HEK293 (cell line): ENCODE measurements around the gene CD276.

Source experiments
- EGR2 ChIP-seq: fragments of 450-650 bp; formaldehyde crosslinking; IDR thresholded peaks from 2 replicates; pipeline ENCODE4 v1.5.1; 2016; ENCODE audit warnings: low read depth, missing biosample characterization, missing genetic modification characterization
- HOXC10 ChIP-seq: sonication (generic); formaldehyde crosslinking; IDR thresholded peaks from 2 replicates; pipeline ENCODE4 v1.8.1; 2023; ENCODE audit warnings: mild to moderate bottlenecking, missing genetic modification reagents
- KLF17 ChIP-seq: fragments of 450-650 bp; formaldehyde crosslinking; IDR thresholded peaks from 2 replicates; pipeline ENCODE4 v1.5.1; 2016; ENCODE audit warnings: missing biosample characterization, missing genetic modification characterization
- PATZ1 ChIP-seq: fragments of 450-650 bp; formaldehyde crosslinking; IDR thresholded peaks from 2 replicates; pipeline ENCODE4 v1.5.1; 2016; ENCODE audit warnings: missing biosample characterization, missing genetic modification characterization
- PRDM2 ChIP-seq: fragments of 450-650 bp; formaldehyde crosslinking; IDR thresholded peaks from 2 replicates; pipeline ENCODE4 v1.5.1; 2016; ENCODE audit warnings: missing biosample characterization, missing genetic modification characterization, borderline replicate concordance
- SP3 ChIP-seq: fragments of 450-650 bp; formaldehyde crosslinking; IDR thresholded peaks from 2 replicates; pipeline ENCODE4 v1.5.1; 2016; ENCODE audit warnings: missing biosample characterization, missing genetic modification characterization
- TCF7L2 ChIP-seq: IDR thresholded peaks from 2 replicates; pipeline ENCODE4 v1.6.1; 2011; ENCODE audit warnings: low read depth, mild to moderate bottlenecking, inconsistent platforms, low read length, moderate library complexity, borderline replicate concordance
- ZBTB20 ChIP-seq: fragments of 450-650 bp; formaldehyde crosslinking; IDR thresholded peaks from 2 replicates; pipeline ENCODE4 v1.5.1; 2016; ENCODE audit warnings: missing biosample characterization, missing genetic modification characterization
- ZBTB48 ChIP-seq: fragments of 450-650 bp; formaldehyde crosslinking; IDR thresholded peaks from 2 replicates; pipeline ENCODE4 v1.5.1; 2016; ENCODE audit warnings: missing biosample characterization, missing genetic modification characterization
- ZBTB7A ChIP-seq: fragments of 450-650 bp; formaldehyde crosslinking; IDR thresholded peaks from 2 replicates; pipeline ENCODE4 v1.5.1; 2016; ENCODE audit warnings: low read depth, missing biosample characterization, missing genetic modification characterization
- ZFHX2 ChIP-seq: fragments of 450-650 bp; formaldehyde crosslinking; conservative IDR thresholded peaks from 2 replicates; pipeline ENCODE4 v1.5.1; 2016; ENCODE audit warnings: missing biosample characterization, missing genetic modification characterization
- ZNF169 ChIP-seq: fragments of 450-650 bp; formaldehyde crosslinking; IDR thresholded peaks from 2 replicates; pipeline ENCODE4 v1.5.1; 2016; ENCODE audit warnings: missing biosample characterization, missing genetic modification characterization
- ZNF214 ChIP-seq: fragments of 450-650 bp; formaldehyde crosslinking; IDR thresholded peaks from 2 replicates; pipeline ENCODE4 v1.5.1; 2017; ENCODE audit warnings: missing biosample characterization, mild to moderate bottlenecking, missing genetic modification characterization, borderline replicate concordance
- ZNF366 ChIP-seq: fragments of 450-650 bp; formaldehyde crosslinking; conservative IDR thresholded peaks from 2 replicates; pipeline ENCODE4 v1.5.1; 2016; ENCODE audit warnings: missing biosample characterization, missing genetic modification characterization
- ZNF398 ChIP-seq: fragments of 450-650 bp; formaldehyde crosslinking; IDR thresholded peaks from 2 replicates; pipeline ENCODE4 v1.5.1; 2017; ENCODE audit warnings: missing biosample characterization, missing genetic modification characterization
- ZNF561 ChIP-seq: fragments of 450-650 bp; IDR thresholded peaks from 2 replicates; pipeline ENCODE4 v1.5.1; 2018; ENCODE audit warnings: missing biosample characterization, missing genetic modification characterization, borderline replicate concordance
- ZNF600 ChIP-seq: fragments of 450-650 bp; formaldehyde crosslinking; IDR thresholded peaks from 2 replicates; pipeline ENCODE4 v1.5.1; 2016; ENCODE audit warnings: missing biosample characterization, missing genetic modification characterization
- ZNF654 ChIP-seq: fragments of 450-650 bp; formaldehyde crosslinking; IDR thresholded peaks from 2 replicates; pipeline ENCODE4 v1.5.1; 2016; ENCODE audit warnings: low read depth, missing biosample characterization, missing genetic modification characterization

The CD276 gene

GRCh38 chr15:73751899-73752805 lies 68.0 kb downstream of the CD276 start (continued):
- TF ChIP-seq PRDM2 (tag by site-specific recombination), result no peak
- TF ChIP-seq ZBTB20 (tag by site-specific recombination), result peak; percentile 90
- no peak for TF ChIP-seq HOXC10 (CRISPR knock-in tag)
- peak; percentile 76; the same call in 1 of the 2 replicates for TF ChIP-seq ZBTB7A (tag by site-specific recombination)
- no peak for TF ChIP-seq ZNF214
- TF ChIP-seq ZNF561 (tag by site-specific recombination), result peak; percentile 41; the same call in 1 of the 2 replicates
- no peak for TF ChIP-seq ZNF366
- TF ChIP-seq SP3 (tag by site-specific recombination), result peak; percentile 70
- peak; percentile 82 for TF ChIP-seq ZNF600
- TF ChIP-seq ZFHX2 (tag by site-specific recombination), result peak; percentile 62
- no peak for TF ChIP-seq ZNF654
- TF ChIP-seq ZNF169 (tag by site-specific recombination), result no peak
- 0 out of 2 replicates have a peak, but pooled peaks have one; percentile 21 for TF ChIP-seq EGR2
- TF ChIP-seq TCF7L2, result no peak
- no peak; the same call in 1 of the 2 replicates for TF ChIP-seq ZBTB48
- peak; percentile 76 for TF ChIP-seq ZNF398 (tag by site-specific recombination)
- peak; percentile 64 for TF ChIP-seq PATZ1 (tag by site-specific recombination)
- 0 out of 2 replicates have a peak, but pooled peaks have one; percentile 35 for TF ChIP-seq KLF17 (tag by site-specific recombination)
